OCI-LY7 (cell line): Measurements from ENCODE around the gene DUOX1. TPM values are rescaled to one million over a fixed set of nuclear protein-coding genes. Genes with fewer than 3 reads are reported as not detected.

Experiments
- BruUV-seq: library from RNA; stranded (reverse); fragments of 400-500 nt; replicated peaks from 2 replicates; lab custom pipeline; 2021; lab: Mats Ljungman, UMichigan
- CTCF ChIA-PET: fragments of 300-600 bp; sonication (Branson Sonifier 250); formaldehyde crosslinking; loops from one replicate; lab custom pipeline; 2022; ENCODE audit warnings: antibody characterized with exemption; ENCODE audit not compliant: unreplicated experiment; lab: Charles Lee
- POLR2A ChIA-PET: fragments of 300-600 bp; sonication (Branson Sonifier 250); formaldehyde crosslinking; loops from one replicate; lab custom pipeline; 2022; ENCODE audit warnings: antibody characterized with exemption; lab: Charles Lee
- DNase-seq: peaks from one replicate; pipeline ENCODE4 v3.0.0-alpha.2; 2015; ENCODE audit warnings: low spot score
- H2AFZ ChIP-seq: fragments of 200-600 bp; sonication (generic), shearing (Covaris generic); 2 replicates; pipeline ENCODE4 v1.6.1; 2014; ENCODE audit warnings: mild to moderate bottlenecking, antibody characterized with exemption, low read length, moderate library complexity
- H3K27ac ChIP-seq: fragments of 200-600 bp; sonication (generic); 2 replicates; pipeline ENCODE4 v1.5.1; 2014; ENCODE audit warnings: mixed run types, low read depth, mild to moderate bottlenecking, moderate library complexity, low read length, inconsistent platforms; ENCODE audit not compliant: poor library complexity, severe bottlenecking
- H3K36me3 ChIP-seq: fragments of 200-600 bp; sonication (generic); 2 replicates; pipeline ENCODE4 v1.6.1; 2014; ENCODE audit warnings: mild to moderate bottlenecking, antibody characterized with exemption, low read length, moderate library complexity, mixed read lengths; ENCODE audit not compliant: insufficient read depth
- H3K4me1 ChIP-seq: fragments of 200-600 bp; sonication (generic); 2 replicates; pipeline ENCODE4 v1.5.1; 2014; ENCODE audit warnings: mild to moderate bottlenecking, low read length; ENCODE audit not compliant: insufficient read depth, poor library complexity, severe bottlenecking
- H3K4me2 ChIP-seq: fragments of 200-600 bp; sonication (generic); 2 replicates; pipeline ENCODE4 v1.6.1; 2014; ENCODE audit warnings: mild to moderate bottlenecking, low read length
- H3K4me3 ChIP-seq: fragments of 200-600 bp; sonication (generic); 2 replicates; pipeline ENCODE4 v1.5.1; 2014; ENCODE audit warnings: mild to moderate bottlenecking, low read depth, low read length; ENCODE audit not compliant: poor library complexity, severe bottlenecking
- H3K79me2 ChIP-seq: fragments of 200-600 bp; sonication (generic); 2 replicates; pipeline ENCODE4 v1.6.1; 2016; ENCODE audit warnings: low read depth, mild to moderate bottlenecking, low read length, moderate library complexity, mixed read lengths; ENCODE audit not compliant: insufficient read depth
- H3K9me2 ChIP-seq: fragments of 200-600 bp; sonication (generic); 2 replicates; pipeline ENCODE4 v1.6.1; 2016; ENCODE audit warnings: mild to moderate bottlenecking, low read length, mixed read lengths; ENCODE audit not compliant: insufficient read depth
- H3K9me3 ChIP-seq: fragments of 200-600 bp; sonication (generic); 2 replicates; pipeline ENCODE4 v1.6.1; 2014; ENCODE audit warnings: mild to moderate bottlenecking, mixed run types, low read length, mixed read lengths
- H4K20me1 ChIP-seq: fragments of 200-600 bp; sonication (generic); 2 replicates; pipeline ENCODE4 v1.6.1; 2014; ENCODE audit warnings: mild to moderate bottlenecking, antibody characterized with exemption, low read length, moderate library complexity, mixed read lengths; ENCODE audit not compliant: insufficient read depth
- EZH2phosphoT487 ChIP-seq: fragments of 200-600 bp; sonication (generic); IDR thresholded peaks from 2 replicates; pipeline ENCODE4 v1.6.1; 2018; ENCODE audit warnings: low read depth, borderline replicate concordance, mild to moderate bottlenecking, mixed run types, antibody characterized with exemption, low read length, moderate library complexity, mixed read lengths
- intact Hi-C: fragments of 100-400 bp; cut with micrococcal nuclease; formaldehyde crosslinking; loops from one replicate; pipeline ENCODE4 v1.10.0; 2022; ENCODE audit not compliant: unreplicated experiment
- total RNA-seq, 2 experiments: library from RNA; depleted of rRNA in 1 of 2; stranded (reverse); fragments of >200 nt in 1 of 2; shearing (Covaris generic) in 1 of 2; gene quantifications; 2 replicates each; pipeline ENCODE4 v1.2.3, GENCODE V29; 2014 to 2022
- TF ChIP-seq, protein P1 (sequence below): fragments of 200-600 bp; sonication (generic); conservative IDR thresholded peaks from 2 replicates; pipeline ENCODE4 v1.5.1; 2014; ENCODE audit warnings: mild to moderate bottlenecking, antibody characterized with exemption, low read length, moderate library complexity, mixed read lengths

The DUOX1 gene
- total RNA-seq, 2 experiments from 2014 or later: not detected

DNA sequence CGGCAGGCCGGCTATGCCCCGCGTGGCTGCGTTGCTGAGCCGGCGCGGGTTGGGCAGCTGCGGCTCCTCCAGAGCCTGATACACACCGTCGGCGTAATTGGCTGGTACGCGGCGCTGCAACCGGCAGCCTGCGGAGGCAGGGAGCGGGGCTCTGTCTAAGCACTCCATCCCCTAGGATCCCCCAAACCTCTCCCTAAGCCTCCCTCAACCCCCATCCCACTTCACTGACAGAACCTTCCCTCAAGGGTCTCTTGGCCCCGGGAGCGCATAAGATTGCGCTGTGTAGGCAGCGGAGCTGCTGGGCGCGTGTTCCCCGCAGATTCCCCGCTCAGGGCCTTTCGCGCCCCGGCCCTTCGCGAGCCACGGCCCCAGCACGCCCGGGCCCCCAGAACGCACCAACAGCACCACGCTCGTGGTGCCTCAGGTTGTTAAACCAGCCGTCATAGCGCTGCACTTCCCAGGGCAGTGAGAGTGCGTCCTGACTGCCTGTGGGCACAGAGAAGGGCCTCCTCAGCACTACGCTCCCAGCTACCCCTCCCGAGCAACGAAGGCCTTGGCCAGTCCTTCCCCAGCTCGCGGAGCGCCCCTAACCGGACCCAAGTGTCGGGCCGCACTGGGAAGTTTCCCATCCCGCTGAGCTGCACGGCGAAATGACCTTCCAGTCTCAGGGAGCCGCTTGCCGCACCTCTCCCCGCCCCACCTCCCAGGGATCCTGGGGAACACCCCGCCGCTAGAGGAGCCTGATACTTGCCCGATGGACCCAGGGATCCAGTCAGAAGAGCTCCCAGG is 17.0 kb upstream of the DUOX1 start:
- no peaks in the 10 kb centered on the region for H3K79me2 ChIP-seq
- DNase-seq: no peak
- no peaks in the 10 kb centered on the region for H4K20me1 ChIP-seq
- no peak overlapping the region for H2AFZ ChIP-seq
- no peaks in the 10 kb centered on the region for H3K9me3 ChIP-seq
- H3K4me2 ChIP-seq: no peak overlapping the region
- no peaks in the 10 kb centered on the region for H3K9me2 ChIP-seq
- H3K27ac ChIP-seq: no peak overlapping the region
- no peaks in the 10 kb centered on the region for H3K36me3 ChIP-seq
- H3K4me1 ChIP-seq: no peaks in the 10 kb centered on the region
- CTCF ChIA-PET: no interaction called here
- no peak overlapping the region for H3K4me3 ChIP-seq
- no peak for TF ChIP-seq EZH2phosphoT487
- TF ChIP-seq, protein P1, sequence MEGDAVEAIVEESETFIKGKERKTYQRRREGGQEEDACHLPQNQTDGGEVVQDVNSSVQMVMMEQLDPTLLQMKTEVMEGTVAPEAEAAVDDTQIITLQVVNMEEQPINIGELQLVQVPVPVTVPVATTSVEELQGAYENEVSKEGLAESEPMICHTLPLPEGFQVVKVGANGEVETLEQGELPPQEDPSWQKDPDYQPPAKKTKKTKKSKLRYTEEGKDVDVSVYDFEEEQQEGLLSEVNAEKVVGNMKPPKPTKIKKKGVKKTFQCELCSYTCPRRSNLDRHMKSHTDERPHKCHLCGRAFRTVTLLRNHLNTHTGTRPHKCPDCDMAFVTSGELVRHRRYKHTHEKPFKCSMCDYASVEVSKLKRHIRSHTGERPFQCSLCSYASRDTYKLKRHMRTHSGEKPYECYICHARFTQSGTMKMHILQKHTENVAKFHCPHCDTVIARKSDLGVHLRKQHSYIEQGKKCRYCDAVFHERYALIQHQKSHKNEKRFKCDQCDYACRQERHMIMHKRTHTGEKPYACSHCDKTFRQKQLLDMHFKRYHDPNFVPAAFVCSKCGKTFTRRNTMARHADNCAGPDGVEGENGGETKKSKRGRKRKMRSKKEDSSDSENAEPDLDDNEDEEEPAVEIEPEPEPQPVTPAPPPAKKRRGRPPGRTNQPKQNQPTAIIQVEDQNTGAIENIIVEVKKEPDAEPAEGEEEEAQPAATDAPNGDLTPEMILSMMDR: no peak
- POLR2A ChIA-PET: no interaction called here
- BruUV-seq: no TSS peak
- intact Hi-C loops: no loop called here

DNA sequence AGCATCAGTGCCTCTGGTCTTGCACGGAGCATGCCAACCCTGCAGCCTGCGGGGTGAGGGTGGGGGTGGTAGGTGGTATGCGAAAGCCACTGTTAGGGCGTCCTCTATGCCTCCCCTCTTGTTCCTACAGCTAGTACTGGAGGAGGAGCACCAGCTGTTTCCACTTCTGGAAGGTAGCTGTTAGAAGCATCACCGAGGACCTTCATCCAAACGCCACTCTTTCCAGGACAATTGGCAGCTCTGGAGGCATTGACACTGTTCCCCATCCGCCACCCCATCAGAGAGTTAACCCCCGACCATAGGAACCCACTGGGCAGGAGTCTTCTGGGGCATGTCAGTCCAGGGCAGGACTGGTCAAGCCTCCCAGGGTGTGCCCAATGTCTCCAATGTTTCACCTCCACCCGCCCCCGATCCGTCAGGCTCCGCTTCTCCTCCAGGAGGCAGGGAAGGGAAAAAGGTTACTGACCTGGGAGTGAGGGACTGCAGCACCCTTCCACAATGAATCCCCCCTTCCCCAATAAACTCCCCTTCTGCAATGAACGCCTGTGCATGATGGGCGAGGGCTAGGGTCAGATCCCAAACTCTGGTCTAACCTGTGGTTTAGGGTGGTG is 16.3 kb upstream of the DUOX1 start:
- H3K9me2 ChIP-seq: no peaks in the 10 kb centered on the region
- DNase-seq: no peak
- no peaks in the 10 kb centered on the region for H3K79me2 ChIP-seq
- no peaks in the 10 kb centered on the region for H3K9me3 ChIP-seq
- no peaks in the 10 kb centered on the region for H3K4me1 ChIP-seq
- TF ChIP-seq, protein P1: no peak
- TF ChIP-seq EZH2phosphoT487: no peak
- H3K4me3 ChIP-seq: no peak overlapping the region
- H2AFZ ChIP-seq: no peak overlapping the region
- no peak overlapping the region; the same call in 1 of the 2 replicates for H3K4me2 ChIP-seq
- intact Hi-C loops: no loop called here
- no peak overlapping the region for H3K27ac ChIP-seq
- no peaks in the 10 kb centered on the region for H4K20me1 ChIP-seq
- BruUV-seq: no TSS peak
- no peaks in the 10 kb centered on the region for H3K36me3 ChIP-seq
- ChIA-PET CTCF (no interaction called here), POLR2A (no interaction called here)
